ENCODE results near the gene U2AF2.

- TF ChIP-seq CTCF (tag by site-specific recombination; IDR thresholded peaks at IDR 0.05) (no peak), ZNF549 (tag by site-specific recombination; IDR thresholded peaks at IDR 0.05) (no peak), ZNF555 (tag by site-specific recombination; conservative IDR thresholded peaks at IDR 0.05) (no peak), ZNF449 (tag by site-specific recombination; IDR thresholded peaks at IDR 0.05) (no peak), ZNF704 (tag by site-specific recombination; IDR thresholded peaks at IDR 0.05) (no peak), ZNF394 (tag by site-specific recombination; IDR thresholded peaks at IDR 0.05; ENCODE audit: borderline replicate concordance) (no peak), SETDB1 (IDR thresholded peaks at IDR 0.05; ENCODE audit: insufficient read length, low read length) (no peak), WT1 (tag by site-specific recombination; IDR thresholded peaks at IDR 0.05) (no peak), ZNF175 (tag by site-specific recombination; IDR thresholded peaks at IDR 0.05) (no peak), ZBTB7A (tag by site-specific recombination; IDR thresholded peaks at IDR 0.05; ENCODE audit: low read depth) (no peak), PBX3 (CRISPR knock-in tag; IDR thresholded peaks at IDR 0.05) (no peak), ZBTB21 (tag by site-specific recombination; IDR thresholded peaks at IDR 0.05) (no peak), BCL11A (tag by site-specific recombination; IDR thresholded peaks at IDR 0.05; ENCODE audit: low read depth) (no peak)
Observed at GRCh38 chr19:55692681-55693081, 37.8 kb downstream of the U2AF2 start.

All from HEK293 (cell line).